GM06990 (cell line): ENCODE results near the gene RFX8.

ENCODE experiments used
- DNase-seq: peaks from one replicate; pipeline ENCODE4 v3.0.0-alpha.2; 2011; ENCODE audit not compliant: insufficient read length; ENCODE audit errors: extremely low read depth
- H3K27me3 ChIP-seq: replicated peaks from 2 replicates; pipeline ENCODE4 v1.6.0; 2011; ENCODE audit warnings: low read length; ENCODE audit not compliant: control insufficient read depth, insufficient read depth
- H3K36me3 ChIP-seq: 2 replicates; pipeline ENCODE4 v1.5.1; 2011; ENCODE audit warnings: low read length; ENCODE audit not compliant: control insufficient read depth, insufficient read depth
- H3K4me3 ChIP-seq: replicated peaks from 2 replicates; pipeline ENCODE4 v1.5.1; 2011; ENCODE audit warnings: low read depth, mild to moderate bottlenecking, control low read depth, low read length
- TF ChIP-seq, protein P1 (sequence below): IDR thresholded peaks from 2 replicates; pipeline ENCODE4 v1.5.1; 2011; ENCODE audit warnings: low read length, control low read depth, mild to moderate bottlenecking, inconsistent platforms; ENCODE audit not compliant: insufficient read depth, poor library complexity, severe bottlenecking

The RFX8 gene

DNA sequence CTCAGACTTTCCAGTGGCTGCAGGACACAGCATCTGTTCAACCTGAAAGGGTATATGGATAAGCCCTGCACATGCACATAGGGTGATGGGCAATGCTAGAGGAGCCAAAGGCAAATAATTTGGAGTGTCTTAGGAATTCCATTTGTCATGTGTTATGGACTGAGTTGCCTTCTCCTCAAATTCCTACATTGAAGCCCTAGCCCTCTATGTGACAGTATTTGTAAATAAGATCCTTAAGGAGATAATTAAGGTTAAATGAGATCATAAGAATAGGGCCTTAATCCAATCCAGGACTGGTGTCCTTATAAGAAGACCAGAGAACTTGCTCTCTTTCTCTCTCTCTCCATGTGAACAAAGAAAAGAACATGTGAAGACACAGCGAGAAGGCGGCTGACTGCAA, 44.8 kb downstream of the RFX8 start:
- H3K4me3 ChIP-seq: no peak overlapping the region
- H3K36me3 ChIP-seq: no peaks in the 10 kb centered on the region
- no peak for DNase-seq
- peaks cover 1% of the 10 kb centered on the region; the same call in 1 of the 2 replicates for H3K27me3 ChIP-seq
- TF ChIP-seq, protein P1, sequence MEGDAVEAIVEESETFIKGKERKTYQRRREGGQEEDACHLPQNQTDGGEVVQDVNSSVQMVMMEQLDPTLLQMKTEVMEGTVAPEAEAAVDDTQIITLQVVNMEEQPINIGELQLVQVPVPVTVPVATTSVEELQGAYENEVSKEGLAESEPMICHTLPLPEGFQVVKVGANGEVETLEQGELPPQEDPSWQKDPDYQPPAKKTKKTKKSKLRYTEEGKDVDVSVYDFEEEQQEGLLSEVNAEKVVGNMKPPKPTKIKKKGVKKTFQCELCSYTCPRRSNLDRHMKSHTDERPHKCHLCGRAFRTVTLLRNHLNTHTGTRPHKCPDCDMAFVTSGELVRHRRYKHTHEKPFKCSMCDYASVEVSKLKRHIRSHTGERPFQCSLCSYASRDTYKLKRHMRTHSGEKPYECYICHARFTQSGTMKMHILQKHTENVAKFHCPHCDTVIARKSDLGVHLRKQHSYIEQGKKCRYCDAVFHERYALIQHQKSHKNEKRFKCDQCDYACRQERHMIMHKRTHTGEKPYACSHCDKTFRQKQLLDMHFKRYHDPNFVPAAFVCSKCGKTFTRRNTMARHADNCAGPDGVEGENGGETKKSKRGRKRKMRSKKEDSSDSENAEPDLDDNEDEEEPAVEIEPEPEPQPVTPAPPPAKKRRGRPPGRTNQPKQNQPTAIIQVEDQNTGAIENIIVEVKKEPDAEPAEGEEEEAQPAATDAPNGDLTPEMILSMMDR: no peak

DNA sequence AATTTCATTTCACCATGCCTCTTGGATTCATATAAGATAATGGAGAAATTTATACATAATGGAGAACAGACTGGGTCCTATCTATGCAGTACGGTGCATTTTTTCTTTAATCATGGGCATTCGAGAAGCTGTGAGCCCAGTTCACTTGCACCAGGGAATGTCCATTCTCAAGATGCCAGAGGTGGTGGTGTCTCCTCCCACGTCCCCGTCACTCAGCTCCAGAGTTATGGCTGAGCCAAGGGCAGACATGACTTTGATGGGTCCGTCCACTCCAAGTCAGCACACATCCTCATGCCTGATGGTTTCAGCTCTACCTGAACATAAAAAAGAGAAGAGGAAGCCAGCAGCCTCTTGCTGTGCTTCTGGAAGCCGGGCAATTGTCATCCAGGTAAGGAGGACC, 45.5 kb downstream of the RFX8 start:
- no peaks in the 10 kb centered on the region for H3K36me3 ChIP-seq
- TF ChIP-seq, protein P1: no peak
- no peak overlapping the region for H3K4me3 ChIP-seq
- no peaks in the 10 kb centered on the region for H3K27me3 ChIP-seq
- no peak for DNase-seq

DNA sequence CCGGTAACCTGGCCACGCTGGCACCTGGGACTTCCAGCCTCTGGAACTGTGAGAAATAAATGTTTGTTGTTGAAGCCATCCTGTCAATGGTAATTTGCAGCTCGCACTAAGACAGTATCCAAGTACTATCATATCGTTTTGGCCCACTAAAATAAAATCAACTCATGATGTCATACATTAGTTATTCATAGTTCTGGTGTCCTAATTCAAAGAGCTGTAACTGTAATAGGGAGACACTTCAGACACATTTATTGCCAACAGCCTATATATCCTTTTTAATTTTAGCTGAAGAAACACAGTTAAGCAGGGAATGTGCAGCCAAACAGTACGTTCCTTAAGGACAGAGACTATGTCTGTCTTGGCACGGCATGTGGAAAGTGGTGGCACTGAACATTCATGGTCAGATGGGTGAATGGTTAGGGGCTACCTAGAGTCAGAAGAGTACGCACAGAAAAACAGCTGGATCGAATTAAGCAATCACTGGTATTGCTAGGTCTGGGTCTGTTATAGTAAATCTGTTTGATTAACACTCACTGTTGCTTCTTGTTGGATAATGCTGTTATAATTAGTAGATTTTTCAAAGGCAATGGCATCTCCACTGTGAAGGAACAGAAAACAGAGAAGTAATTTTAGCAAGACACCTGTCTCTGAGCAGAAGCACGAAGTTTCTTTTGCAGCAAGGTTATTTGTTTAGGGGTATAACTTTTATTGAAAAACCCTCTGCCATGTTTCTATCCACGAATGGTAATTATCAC, 46.3 kb downstream of the RFX8 start:
- no peak for DNase-seq
- TF ChIP-seq, protein P1: no peak
- Histone ChIP-seq H3K36me3 (no peaks in the 10 kb centered on the region), H3K4me3 (no peak overlapping the region), H3K27me3 (no peaks in the 10 kb centered on the region)

DNA sequence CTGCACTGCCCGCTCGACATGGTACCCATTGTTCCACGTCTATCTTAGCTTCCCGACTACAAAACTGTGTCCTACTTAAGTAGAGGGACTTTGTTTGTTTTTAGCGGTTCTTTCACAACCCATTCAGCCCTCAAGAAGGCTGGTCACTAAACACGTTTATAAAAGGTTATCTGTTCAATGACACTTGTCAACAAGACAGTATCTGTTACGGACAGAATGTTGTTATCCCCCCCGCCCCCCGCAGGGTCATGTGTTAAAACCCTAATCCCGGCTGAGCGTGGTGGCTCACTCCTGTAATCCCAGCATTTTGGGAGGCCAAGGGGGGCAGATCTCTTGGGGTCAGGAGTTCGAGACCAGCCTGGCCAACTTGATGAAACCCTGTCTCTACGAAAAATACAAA, 47.2 kb downstream of the RFX8 start:
- TF ChIP-seq, protein P1: no peak
- Histone ChIP-seq H3K4me3 (no peak overlapping the region), H3K27me3 (no peaks in the 10 kb centered on the region), H3K36me3 (no peaks in the 10 kb centered on the region)
- DNase-seq: no peak

DNA sequence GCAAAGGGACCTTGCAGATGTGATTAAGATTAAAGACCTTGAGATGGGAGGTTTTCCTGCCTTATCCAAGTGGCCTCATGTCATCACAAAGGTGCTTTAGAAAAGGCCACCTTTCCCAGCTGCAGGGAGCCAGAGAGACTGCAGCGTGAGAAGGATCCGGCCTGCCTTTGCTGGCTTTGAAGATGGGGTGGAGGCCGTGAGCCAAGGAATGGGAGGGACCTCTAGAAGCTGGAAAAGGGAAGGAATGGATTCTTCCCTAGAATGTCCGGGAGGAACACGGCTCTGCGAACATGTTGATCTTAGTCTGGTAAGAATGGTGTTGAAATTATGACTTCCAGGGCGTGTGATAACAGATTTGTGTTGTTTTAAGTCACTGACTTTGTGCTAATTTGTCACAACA, 47.7 kb downstream of the RFX8 start:
- H3K36me3 ChIP-seq: no peaks in the 10 kb centered on the region
- TF ChIP-seq, protein P1: no peak
- DNase-seq: no peak
- H3K4me3 ChIP-seq: no peak overlapping the region
- H3K27me3 ChIP-seq: no peaks in the 10 kb centered on the region
